GM21717 (cell line): Measurements from ENCODE around the gene ITPR1.
A peak's percentile ranks its signal among the peaks of the same experiment; 100 is the strongest.

Experiments
- ATAC-seq: cut with Tn5 transposase; IDR thresholded peaks from one replicate; pipeline ENCODE4 v1.9.1; 2021; ENCODE audit warnings: mild to moderate bottlenecking, moderate library complexity; ENCODE audit not compliant: unreplicated experiment

Gene ITPR1

DNA sequence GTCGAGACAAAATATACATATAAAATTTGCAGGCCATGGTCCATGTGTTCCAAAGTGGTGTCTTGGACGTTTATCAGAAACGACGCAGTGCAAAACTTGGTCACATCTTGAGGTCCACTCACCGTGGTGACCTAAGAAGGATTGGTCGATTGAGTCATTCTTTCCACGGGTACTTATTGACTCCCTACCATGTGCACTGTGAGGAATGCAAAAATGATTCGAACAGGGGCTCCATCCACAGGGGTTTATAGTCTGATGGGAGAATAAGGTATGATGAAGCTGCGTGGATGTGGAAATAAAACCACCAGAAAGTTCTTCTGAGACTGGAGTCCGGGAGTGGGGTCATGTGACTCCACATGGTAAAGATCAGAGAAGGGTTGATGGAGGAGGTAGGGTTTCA is 185.2 kb downstream of the ITPR1 start:
- ATAC-seq: no peak

GRCh38 chr3:4680227-4680691 is 187.1 kb downstream of the ITPR1 start:
- no peak for ATAC-seq

DNA sequence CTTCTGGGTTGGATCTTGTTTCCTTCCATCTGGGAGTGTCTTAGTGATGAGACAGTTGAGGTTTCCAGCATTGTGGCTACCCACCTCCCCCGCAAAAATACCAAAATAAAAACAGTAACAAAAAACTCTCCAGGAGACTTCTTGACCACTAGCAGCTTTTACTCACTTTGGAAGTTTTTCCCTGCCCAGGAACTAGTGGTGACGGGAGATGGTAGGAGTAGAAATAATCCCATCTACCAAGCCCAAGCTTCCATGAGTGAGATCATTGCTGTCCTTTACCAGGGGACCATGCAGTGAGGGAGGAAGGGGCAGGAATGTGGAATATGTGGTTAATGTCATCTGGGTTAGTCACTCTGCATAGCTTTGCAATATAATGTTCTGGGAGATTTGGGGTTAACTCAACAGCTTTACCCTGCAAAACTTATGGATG is 187.7 kb downstream of the ITPR1 start:
- no peak for ATAC-seq

- no peak for ATAC-seq
Measured at GRCh38 chr3:4681301-4681700, 188.2 kb downstream of the ITPR1 start.

- ATAC-seq: no peak
Measured at GRCh38 chr3:4684117-4684516, 191.0 kb downstream of the ITPR1 start.

- no peak for ATAC-seq
Measured at GRCh38 chr3:4684976-4685375, 191.8 kb downstream of the ITPR1 start.

- ATAC-seq: no peak
Measured at GRCh38 chr3:4685673-4686345, 192.7 kb downstream of the ITPR1 start.

GRCh38 chr3:4686619-4687018 is 193.5 kb downstream of the ITPR1 start:
- no peak for ATAC-seq

DNA sequence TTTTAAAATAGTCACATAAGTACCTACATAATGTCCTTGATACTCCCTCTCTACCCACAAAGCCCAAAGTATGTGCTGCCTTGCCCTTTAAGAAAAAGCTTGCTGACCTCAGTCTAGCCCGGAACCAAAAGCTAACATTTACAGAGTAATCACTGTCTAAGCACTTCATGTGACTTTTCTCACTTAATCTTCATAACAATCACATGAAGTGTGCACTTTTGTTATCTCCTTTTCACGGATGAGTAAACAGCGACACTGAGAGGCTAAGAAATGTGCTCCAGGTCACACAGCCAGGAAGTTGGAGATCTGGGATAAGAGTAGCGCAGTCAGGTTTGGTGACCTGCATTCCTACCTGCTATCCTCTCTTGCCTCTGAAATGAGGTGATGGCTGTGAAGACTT is 194.0 kb downstream of the ITPR1 start:
- ATAC-seq: no peak

DNA sequence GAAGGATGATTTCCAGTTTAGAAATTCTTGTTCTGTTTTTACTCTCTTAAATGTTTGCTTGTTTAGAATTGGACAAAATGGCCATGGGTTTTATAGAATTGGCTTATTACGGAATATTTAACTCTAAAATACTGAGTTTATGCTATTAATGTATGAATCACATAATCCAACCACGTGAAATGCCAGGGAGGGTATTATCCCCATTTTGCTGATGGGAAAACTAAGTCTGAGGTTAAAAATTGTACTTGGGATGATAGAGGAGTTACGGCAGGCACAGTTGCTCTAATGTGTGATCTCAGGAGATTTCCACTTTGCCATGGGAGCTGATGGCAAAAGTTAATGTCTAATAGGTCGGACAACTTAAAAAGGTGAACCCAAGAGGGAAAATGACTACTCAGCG is 194.4 kb downstream of the ITPR1 start:
- no peak for ATAC-seq

DNA sequence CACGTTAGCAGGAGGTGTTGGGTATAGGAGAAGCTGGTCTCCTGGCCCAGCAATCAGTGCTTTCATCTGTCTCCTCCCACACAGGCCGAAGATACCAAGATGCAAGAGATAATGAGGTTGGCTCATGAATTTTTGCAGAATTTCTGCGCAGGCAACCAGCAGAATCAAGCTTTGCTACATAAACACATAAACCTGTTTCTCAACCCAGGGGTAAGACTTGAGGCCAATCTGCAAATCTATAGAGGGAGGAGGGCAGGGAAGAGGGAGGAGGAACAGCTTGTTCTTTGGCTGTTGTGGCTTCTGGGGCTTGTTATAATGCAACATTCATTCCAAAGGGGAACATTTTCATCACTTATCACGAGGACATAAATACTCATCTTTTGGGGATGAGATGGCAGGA is 195.3 kb downstream of the ITPR1 start:
- ATAC-seq: no peak

DNA sequence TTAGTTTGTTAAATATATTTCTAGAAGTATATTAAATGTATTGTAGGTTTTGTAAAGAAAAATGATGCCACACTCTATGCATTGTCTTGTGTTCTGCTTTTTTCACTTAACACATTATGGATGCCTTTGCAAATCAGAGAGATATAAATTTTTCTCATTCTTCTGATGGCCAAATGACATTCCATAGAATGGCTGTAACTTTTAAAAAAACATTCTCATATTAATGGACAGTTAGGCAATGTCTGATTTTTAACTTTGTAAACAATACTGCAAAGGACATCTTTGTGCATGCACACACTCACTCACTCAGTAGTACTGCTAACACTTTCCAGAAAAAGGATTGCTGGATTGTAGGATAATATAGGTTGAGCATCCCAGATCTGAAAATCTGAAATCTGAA is 195.9 kb downstream of the ITPR1 start:
- no peak for ATAC-seq

DNA sequence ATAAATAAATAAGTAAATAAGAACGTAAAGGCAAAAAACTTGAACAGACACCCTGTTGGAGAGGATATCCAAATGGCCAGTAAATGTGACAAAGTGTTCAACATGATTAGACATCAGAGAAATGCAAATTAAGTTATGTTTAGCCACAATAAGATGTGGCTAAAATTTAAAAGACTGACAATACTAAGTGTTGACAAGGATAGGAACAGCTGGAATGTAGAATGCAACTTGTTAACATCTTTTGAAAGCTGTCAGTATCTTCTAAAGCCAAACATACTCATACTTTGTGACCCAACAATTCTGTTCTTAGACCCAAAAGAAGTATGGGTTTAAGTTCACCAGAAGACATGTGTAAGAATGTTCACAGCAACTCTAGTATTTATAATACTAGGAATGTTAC is 197.1 kb downstream of the ITPR1 start:
- ATAC-seq: no peak

DNA sequence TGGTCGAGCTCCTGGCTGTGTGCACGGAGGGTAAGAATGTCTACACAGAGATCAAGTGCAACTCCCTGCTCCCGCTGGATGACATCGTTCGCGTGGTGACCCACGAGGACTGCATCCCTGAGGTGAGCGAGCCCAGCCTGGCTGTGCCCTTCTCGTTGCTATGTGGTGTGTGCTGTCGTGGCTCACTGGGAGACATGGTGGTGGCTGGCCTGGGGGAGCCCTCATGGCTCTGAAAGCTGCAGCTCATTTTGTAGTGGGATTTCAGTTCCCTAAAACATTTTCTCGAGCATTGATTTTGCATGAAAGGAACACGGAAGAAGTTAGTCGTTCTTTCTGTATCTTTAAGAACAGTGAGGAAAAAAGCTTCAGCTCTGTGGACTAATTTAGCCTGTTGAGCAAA is 200.5 kb downstream of the ITPR1 start:
- ATAC-seq: peak; percentile 95

DNA sequence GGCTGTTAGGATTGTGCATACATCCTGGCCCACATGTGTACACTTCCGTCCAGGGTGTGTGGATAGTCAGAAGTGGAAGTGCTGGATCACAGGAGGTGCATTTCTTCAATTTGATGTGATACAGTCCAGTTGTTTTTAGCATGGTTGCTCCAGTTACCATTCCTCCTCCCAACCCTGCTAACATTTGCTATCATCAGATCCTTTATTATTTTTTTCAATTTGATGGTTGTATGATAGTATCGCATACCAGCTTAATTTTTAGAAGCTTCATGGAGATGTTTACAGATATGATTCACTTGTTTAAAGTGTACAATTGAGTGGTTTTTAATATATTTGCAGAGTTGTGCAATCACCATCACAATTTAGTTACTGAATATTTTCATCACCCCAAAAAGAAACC is 202.7 kb downstream of the ITPR1 start:
- no peak for ATAC-seq

DNA sequence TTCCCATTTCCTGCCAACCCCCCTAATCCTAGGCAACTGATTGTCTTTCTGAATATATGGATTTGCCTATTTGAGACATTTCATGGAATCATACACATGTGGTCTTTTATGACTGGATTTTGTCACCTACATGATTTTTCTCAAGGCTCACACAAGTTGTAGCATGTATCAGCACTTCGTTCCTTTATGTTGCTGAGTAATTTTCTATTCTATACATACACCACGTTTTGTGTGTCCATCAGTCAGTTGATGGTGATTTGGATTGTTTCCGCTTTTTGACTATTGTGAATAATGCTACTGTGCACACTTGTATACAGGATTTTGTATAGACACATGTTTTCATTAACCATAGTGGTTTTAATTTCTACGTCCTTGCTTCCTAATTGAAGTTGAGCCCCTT is 203.1 kb downstream of the ITPR1 start:
- no peak for ATAC-seq

GRCh38 chr3:4698125-4698821 is 205.1 kb downstream of the ITPR1 start:
- no peak for ATAC-seq

- ATAC-seq: no peak
Measured at GRCh38 chr3:4703054-4703480, 209.9 kb downstream of the ITPR1 start.

- no peak for ATAC-seq
Measured at GRCh38 chr3:4704552-4704951, 211.4 kb downstream of the ITPR1 start.

GRCh38 chr3:4707324-4707723 is 214.2 kb downstream of the ITPR1 start:
- no peak for ATAC-seq

GRCh38 chr3:4708230-4708629 is 215.1 kb downstream of the ITPR1 start:
- no peak for ATAC-seq

DNA sequence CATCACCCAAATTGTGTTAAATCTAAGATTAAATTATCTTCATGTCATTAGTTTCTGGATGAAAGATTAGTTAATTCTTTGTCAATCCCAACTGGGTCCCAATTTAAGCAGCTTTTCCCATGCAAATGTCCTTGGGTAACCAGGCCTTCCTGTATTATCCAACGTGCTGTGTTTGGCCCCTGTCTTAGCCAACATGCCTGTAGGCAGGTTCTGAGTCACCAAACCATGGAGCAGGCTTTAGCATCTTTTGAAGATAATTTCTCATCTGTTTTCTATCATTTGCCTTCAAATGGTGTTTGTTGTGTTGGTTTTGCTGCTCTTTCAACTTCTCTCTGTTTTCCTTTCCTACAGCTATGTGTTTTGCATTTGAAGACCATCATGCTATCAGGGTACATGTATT is 216.2 kb downstream of the ITPR1 start:
- ATAC-seq: no peak

DNA sequence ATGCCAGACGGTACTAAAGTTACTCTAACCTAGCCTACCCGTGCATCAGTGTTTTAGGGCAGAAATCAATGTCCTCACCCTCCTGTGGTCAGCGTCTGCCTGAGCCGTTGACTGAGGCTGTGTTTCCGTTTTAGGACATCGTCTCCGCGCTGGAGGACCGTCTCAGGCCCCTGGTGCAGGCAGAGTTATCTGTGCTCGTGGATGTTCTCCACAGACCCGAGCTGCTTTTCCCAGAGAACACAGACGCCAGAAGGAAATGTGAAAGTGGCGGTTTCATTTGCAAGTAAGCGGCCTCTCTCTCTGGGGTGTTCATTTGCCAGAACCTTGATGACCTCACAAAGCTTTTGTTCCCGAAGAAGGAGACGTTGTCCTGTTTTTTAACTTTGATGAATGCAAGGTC is 217.0 kb downstream of the ITPR1 start:
- ATAC-seq: no peak
